Measurements from ENCODE around the gene MAPK8. TPM values are rescaled to one million over a fixed set of nuclear protein-coding genes. Genes with fewer than 3 reads are reported as not detected.

MAPK8 gene
- total and polyA plus RNA-seq, 2 of the 4 experiments (the other 2 are of a cell fraction): 41.5 to 54.7 TPM

DNA sequence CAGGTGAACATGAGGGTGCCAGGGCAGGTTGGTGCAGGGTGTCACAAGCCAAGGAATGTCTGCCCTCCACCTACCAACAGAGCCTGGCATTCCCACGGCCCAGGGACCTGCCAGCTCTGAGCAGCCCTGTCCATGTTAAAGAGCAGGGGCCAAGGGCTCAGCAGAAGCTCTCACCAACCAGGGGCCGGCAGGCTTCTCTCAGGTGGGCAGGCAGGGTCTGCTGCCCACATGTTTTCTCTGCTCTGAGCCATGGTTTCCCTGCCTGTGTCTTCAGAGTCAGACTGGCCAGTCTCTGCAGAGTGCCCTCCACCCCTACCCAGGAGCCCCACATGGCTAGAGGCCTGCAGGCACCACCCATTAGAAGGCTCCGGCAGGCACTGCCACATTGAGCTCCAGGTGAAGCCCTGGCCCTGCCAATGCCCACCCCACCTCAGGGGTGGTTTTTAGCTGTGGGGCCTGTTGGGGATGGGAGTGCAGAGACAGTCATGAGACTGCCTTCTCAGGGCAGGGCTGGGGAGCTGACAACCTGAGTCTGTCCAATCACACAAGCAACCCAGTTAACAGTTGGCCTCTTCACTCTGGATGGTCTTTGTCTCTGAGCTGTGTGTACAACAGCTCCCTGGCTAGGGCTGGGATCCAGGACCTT lies 162.5 kb downstream of the MAPK8 start:
- Histone ChIP-seq H4K5ac (ENCODE audit: low read depth, low read length) (no peak overlapping the region), H2AK9ac (replicated peaks; ENCODE audit: low read depth, low read length, poor library complexity) (no peak overlapping the region), H3K4me3 (ENCODE audit: insufficient read depth, low read depth, low read length) (no peak overlapping the region), H3K4ac (ENCODE audit: low read depth, low read length) (no peak overlapping the region), H4K91ac (ENCODE audit: insufficient read depth, low read depth, low read length) (no peak overlapping the region), H3K56ac (ENCODE audit: extremely low read depth, insufficient read depth, low read length) (no peak overlapping the region), H3K79me1 (ENCODE audit: low read depth in 1 of 2, low read length in 2 of 2) (peaks cover 15 to 66% of the 10 kb centered on the region in 2 experiments), H3K36me3 (ENCODE audit: control insufficient read depth, insufficient read depth, low read length) (no peaks in the 10 kb centered on the region), H4K20me1 (ENCODE audit: insufficient read depth, low read length) (peaks cover 4% of the 10 kb centered on the region), H3K27me3 (ENCODE audit: control insufficient read depth, insufficient read depth, low read length) (no peaks in the 10 kb centered on the region), H3K18ac (ENCODE audit: low read depth, low read length) (no peak overlapping the region), H2AK5ac (ENCODE audit: low read depth, low read length) (no peak overlapping the region), H2BK20ac (ENCODE audit: low read depth, low read length) (no peak overlapping the region), H3K27ac (ENCODE audit: insufficient read depth, low read length) (no peak overlapping the region), H3K4me2 (ENCODE audit: low read depth, low read length) (no peak overlapping the region), H3K4me1 (ENCODE audit: control insufficient read depth, insufficient read depth, low read length) (peaks cover 14% of the 10 kb centered on the region), H3K23ac (ENCODE audit: low read depth, low read length) (no peak overlapping the region), H4K8ac (ENCODE audit: low read depth in 2 of 2, low read length in 2 of 2) (0 out of 4 replicates have a peak overlapping the region, but pooled peaks of 1 of the 2 experiments have one; percentile 21), H3K9ac (ENCODE audit: low read depth, low read length) (no peak overlapping the region), H2BK5ac (ENCODE audit: low read depth, low read length, poor library complexity, severe bottlenecking) (no peak overlapping the region), H3K9me3 (ENCODE audit: control insufficient read depth, insufficient read depth, low read length) (no peaks in the 10 kb centered on the region), H2AFZ (replicated peaks; ENCODE audit: low read length, poor library complexity) (no peak overlapping the region), H2BK15ac (ENCODE audit: low read depth, low read length) (no peak overlapping the region), H3K14ac (replicated peaks; ENCODE audit: low read depth, low read length) (no peak overlapping the region), H3K9me1 (ENCODE audit: insufficient read depth, low read length) (peaks cover 12% of the 10 kb centered on the region; the same call in 1 of the 2 replicates), H2BK120ac (ENCODE audit: low read depth, low read length) (no peak overlapping the region)
- WGBS, 2 experiments (ENCODE audit: extremely low coverage in 2 of 2, insufficient read length in 1 of 2): 100% methylated on average over 2 of the region's 3 CpGs; no CpG with 5 or more reads in 1 of the 2 experiments
- ChIA-PET CTCF (no interaction called here), POLR2A (ENCODE audit: unreplicated experiment) (no interaction called here)
- ATAC-seq (ENCODE audit: low read depth): no peak
- dilution Hi-C loops (cut with HindIII; ENCODE audit: low sequenced_read_pairs, unreplicated experiment): no loop called here
- no peak for DNase-seq
- no TSS peak for BruUV-seq (replicated peaks)
- TF ChIP-seq RFX5 (IDR thresholded peaks at IDR 0.05; ENCODE audit: low read depth, low read length): no peak
- TF ChIP-seq, protein P1, sequence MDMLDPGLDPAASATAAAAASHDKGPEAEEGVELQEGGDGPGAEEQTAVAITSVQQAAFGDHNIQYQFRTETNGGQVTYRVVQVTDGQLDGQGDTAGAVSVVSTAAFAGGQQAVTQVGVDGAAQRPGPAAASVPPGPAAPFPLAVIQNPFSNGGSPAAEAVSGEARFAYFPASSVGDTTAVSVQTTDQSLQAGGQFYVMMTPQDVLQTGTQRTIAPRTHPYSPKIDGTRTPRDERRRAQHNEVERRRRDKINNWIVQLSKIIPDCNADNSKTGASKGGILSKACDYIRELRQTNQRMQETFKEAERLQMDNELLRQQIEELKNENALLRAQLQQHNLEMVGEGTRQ (IDR thresholded peaks at IDR 0.05; ENCODE audit: low read depth, low read length): no peak
- no peak for TF ChIP-seq MAFK (IDR thresholded peaks at IDR 0.05; ENCODE audit: low read depth, low read length)
- TF ChIP-seq ELK1 (IDR thresholded peaks at IDR 0.05; ENCODE audit: borderline replicate concordance, low read depth, low read length): no peak
- TF ChIP-seq FOS (IDR thresholded peaks at IDR 0.05; ENCODE audit: low read depth, low read length): no peak
- TF ChIP-seq RAD21 (IDR thresholded peaks at IDR 0.05; ENCODE audit: low read length): no peak
- no peak for TF ChIP-seq MAZ (IDR thresholded peaks at IDR 0.05; ENCODE audit: borderline replicate concordance, low read depth, low read length)
- TF ChIP-seq SMC3 (IDR thresholded peaks at IDR 0.05; ENCODE audit: low read depth, low read length): no peak
- no peak for TF ChIP-seq CEBPB (IDR thresholded peaks at IDR 0.05; ENCODE audit: low read depth, low read length)
- no peak for TF ChIP-seq CHD1 (IDR thresholded peaks at IDR 0.05; ENCODE audit: low read depth, low read length)
- no peak for TF ChIP-seq CTCF (conservative IDR thresholded peaks at IDR 0.05; ENCODE audit: low read depth, low read length)
- no peak for TF ChIP-seq RCOR1 (IDR thresholded peaks at IDR 0.05; ENCODE audit: insufficient replicate concordance, low read length)
- no peak for TF ChIP-seq BHLHE40 (IDR thresholded peaks at IDR 0.05; ENCODE audit: low read depth, low read length)
- TF ChIP-seq NFE2L2 (IDR thresholded peaks at IDR 0.05; ENCODE audit: low read depth, low read length): no peak
- TF ChIP-seq MXI1 (IDR thresholded peaks at IDR 0.05; ENCODE audit: borderline replicate concordance, low read depth, low read length): no peak
- TF ChIP-seq POLR2A (IDR thresholded peaks at IDR 0.05; ENCODE audit: low read depth, low read length): no peak
- in situ Hi-C loops (cut with MboI; ENCODE audit: low sequenced_read_pairs): no loop called here
- intact Hi-C loops (cut with micrococcal nuclease): no loop called here

All from IMR-90 (cell line).